Keratinocyte (primary cell): ENCODE measurements around the gene DGKQ. TPM values are rescaled to one million over a fixed set of nuclear protein-coding genes. Genes with fewer than 3 reads are reported as not detected.

ENCODE experiments used
- DNase-seq: peaks from one replicate; pipeline ENCODE4 v3.0.0-alpha.2; 2011; ENCODE audit warnings: low read depth, missing footprints, low spot score
- FAIRE-seq: peaks from 2 replicates; lab custom pipeline; 2011; peaks lifted over from hg19 to GRCh38; lab: Jason Lieb, UNC
- H2AFZ ChIP-seq: 2 replicates; pipeline ENCODE4 v1.6.0; 2012; ENCODE audit warnings: low read length, control low read depth, inconsistent platforms; ENCODE audit not compliant: control insufficient read depth
- H3K27ac ChIP-seq: 2 replicates; pipeline ENCODE4 v1.5.1; 2011; ENCODE audit warnings: low read length; ENCODE audit not compliant: control insufficient read depth, insufficient read depth
- H3K27me3 ChIP-seq: 3 replicates; pipeline ENCODE4 v1.6.0; 2011; ENCODE audit warnings: low read length; ENCODE audit not compliant: control insufficient read depth, insufficient read depth; ENCODE audit errors: extremely low read depth
- H3K36me3 ChIP-seq, 2 experiments: 2 replicates in 1 of 2; 3 replicates in 1 of 2; pipeline ENCODE4 v1.5.1; 2011; ENCODE audit warnings: low read length in 2 of 2, mild to moderate bottlenecking in 1 of 2; ENCODE audit not compliant: control insufficient read depth in 2 of 2, insufficient read depth in 2 of 2; ENCODE audit errors: extremely low read depth in 1 of 2
- H3K4me1 ChIP-seq: 3 replicates; pipeline ENCODE4 v1.5.1; 2011; ENCODE audit warnings: low read length; ENCODE audit not compliant: control insufficient read depth, insufficient read depth; ENCODE audit errors: extremely low read depth
- H3K4me2 ChIP-seq: 3 replicates; pipeline ENCODE4 v1.6.0; 2011; ENCODE audit warnings: low read depth, low read length; ENCODE audit not compliant: control insufficient read depth, insufficient read depth; ENCODE audit errors: extremely low read depth
- H3K4me3 ChIP-seq, 3 experiments: fragments of 200-600 bp in 1 of 3; sonication (generic) in 1 of 3; 2 replicates in 2 of 3; 3 replicates in 1 of 3; pipeline ENCODE4 v1.5.1; 2011 to 2016; ENCODE audit warnings: low read length in 3 of 3, mild to moderate bottlenecking in 3 of 3, control low read depth in 2 of 3, inconsistent platforms in 1 of 3, low read depth in 1 of 3, mixed read lengths in 1 of 3, mixed run types in 1 of 3, moderate library complexity in 1 of 3; ENCODE audit not compliant: control insufficient read depth in 2 of 3, insufficient read depth in 2 of 3; ENCODE audit errors: extremely low read depth in 1 of 3
- H3K79me2 ChIP-seq: 2 replicates; pipeline ENCODE4 v1.6.0; 2012; ENCODE audit warnings: low read length; ENCODE audit not compliant: control insufficient read depth, insufficient read depth
- H3K9ac ChIP-seq: 3 replicates; pipeline ENCODE4 v1.6.0; 2011; ENCODE audit warnings: low read length; ENCODE audit not compliant: control insufficient read depth, insufficient read depth; ENCODE audit errors: extremely low read depth
- H3K9me1 ChIP-seq: 3 replicates; pipeline ENCODE4 v1.6.0; 2011; ENCODE audit warnings: low read length; ENCODE audit not compliant: control insufficient read depth, insufficient read depth; ENCODE audit errors: extremely low read depth
- H3K9me3 ChIP-seq: 2 replicates; pipeline ENCODE4 v1.5.1; 2012; ENCODE audit warnings: low read depth, low read length; ENCODE audit not compliant: control insufficient read depth
- H4K20me1 ChIP-seq: 3 replicates; pipeline ENCODE4 v1.6.0; 2011; ENCODE audit warnings: low read length; ENCODE audit not compliant: control insufficient read depth, insufficient read depth; ENCODE audit errors: extremely low read depth
- EZH2 ChIP-seq: IDR thresholded peaks from one replicate; pipeline ENCODE4 v1.6.1; 2012; ENCODE audit warnings: inconsistent platforms, mild to moderate bottlenecking, low read length, moderate library complexity
- dilution Hi-C: fragments of 300-500 bp; cut with MboI; formaldehyde crosslinking; loops from one replicate; pipeline ENCODE4 v1.7.0; 2020; ENCODE audit warnings: low sequenced_read_pairs; ENCODE audit not compliant: extremely low pct_ligation_motif_present
- polyA plus RNA-seq, 5 experiments: library from polyadenylated mRNA; depleted of rRNA in 3 of 5; stranded (reverse) in 3 of 5; stranded (forward) in 1 of 5; unstranded in 1 of 5; fragments of >200 nt; gene quantifications; 1 replicate in 1 of 5; 2 replicates in 3 of 5; 3 replicates in 1 of 5; pipeline versions ENCODE4 v1.2.1 to v1.2.3, GENCODE V29; 2011 to 2012; ENCODE audit warnings: missing spikeins in 2 of 5, low read depth in 1 of 5, low replicate concordance in 1 of 5
- TF ChIP-seq, protein P1 (sequence below), 3 experiments: IDR thresholded peaks in 1 of 3; conservative IDR thresholded peaks in 1 of 3; optimal IDR thresholded peaks in 1 of 3; 2 replicates in 2 of 3; 3 replicates in 1 of 3; pipeline versions ENCODE3 to v1.5.1; 2011; ENCODE audit warnings: low read length in 3 of 3, mild to moderate bottlenecking in 3 of 3, moderate library complexity in 2 of 3, control low read depth in 1 of 3, inconsistent platforms in 1 of 3; ENCODE audit not compliant: insufficient read depth in 2 of 3; ENCODE audit errors: extremely low read depth in 1 of 3

The DGKQ gene
- polyA plus RNA-seq, 1 donor (not counting 4 experiments of a cell fraction or from before 2014, with no cell fraction given): 5.3 TPM

DNA sequence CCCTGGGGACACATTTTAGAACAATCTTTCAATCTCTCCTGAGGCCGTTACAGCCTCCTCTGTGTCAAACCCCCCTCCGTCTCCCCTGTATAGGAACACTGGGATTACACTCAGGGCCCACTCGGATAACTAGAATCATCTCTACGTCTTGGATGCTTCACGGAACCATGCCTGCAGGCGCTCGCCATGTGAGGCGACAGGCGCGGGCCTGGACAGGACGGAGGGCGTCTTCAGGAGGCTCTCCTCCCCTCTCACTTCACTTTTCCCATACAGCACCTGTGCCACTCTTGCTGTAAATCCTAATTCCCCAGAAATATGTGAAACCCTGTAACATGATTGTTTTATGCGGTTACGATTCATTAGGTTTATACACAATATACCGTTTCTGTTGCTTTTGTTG is 9.4 kb upstream of the DGKQ start:
- H3K27me3 ChIP-seq: no peaks in the 10 kb centered on the region
- H3K4me1 ChIP-seq: peaks cover 11% of the 10 kb centered on the region
- H2AFZ ChIP-seq: no peak overlapping the region
- H3K36me3 ChIP-seq: no peaks in the 10 kb centered on the region
- no peaks in the 10 kb centered on the region for H3K9me1 ChIP-seq
- H3K27ac ChIP-seq: no peak overlapping the region
- no peaks in the 10 kb centered on the region for H3K79me2 ChIP-seq
- DNase-seq: no peak
- dilution Hi-C loops: no loop called here
- no peak for FAIRE-seq
- H3K9me3 ChIP-seq: no peaks in the 10 kb centered on the region
- H3K4me2 ChIP-seq: no peak overlapping the region
- H3K9ac ChIP-seq: no peak overlapping the region
- no peak overlapping the region for H3K4me3 ChIP-seq
- no peaks in the 10 kb centered on the region for H4K20me1 ChIP-seq
- TF ChIP-seq, protein P1, sequence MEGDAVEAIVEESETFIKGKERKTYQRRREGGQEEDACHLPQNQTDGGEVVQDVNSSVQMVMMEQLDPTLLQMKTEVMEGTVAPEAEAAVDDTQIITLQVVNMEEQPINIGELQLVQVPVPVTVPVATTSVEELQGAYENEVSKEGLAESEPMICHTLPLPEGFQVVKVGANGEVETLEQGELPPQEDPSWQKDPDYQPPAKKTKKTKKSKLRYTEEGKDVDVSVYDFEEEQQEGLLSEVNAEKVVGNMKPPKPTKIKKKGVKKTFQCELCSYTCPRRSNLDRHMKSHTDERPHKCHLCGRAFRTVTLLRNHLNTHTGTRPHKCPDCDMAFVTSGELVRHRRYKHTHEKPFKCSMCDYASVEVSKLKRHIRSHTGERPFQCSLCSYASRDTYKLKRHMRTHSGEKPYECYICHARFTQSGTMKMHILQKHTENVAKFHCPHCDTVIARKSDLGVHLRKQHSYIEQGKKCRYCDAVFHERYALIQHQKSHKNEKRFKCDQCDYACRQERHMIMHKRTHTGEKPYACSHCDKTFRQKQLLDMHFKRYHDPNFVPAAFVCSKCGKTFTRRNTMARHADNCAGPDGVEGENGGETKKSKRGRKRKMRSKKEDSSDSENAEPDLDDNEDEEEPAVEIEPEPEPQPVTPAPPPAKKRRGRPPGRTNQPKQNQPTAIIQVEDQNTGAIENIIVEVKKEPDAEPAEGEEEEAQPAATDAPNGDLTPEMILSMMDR (optimal IDR thresholded peaks at IDR 0.05 in 1 of 3, IDR thresholded peaks at IDR 0.05 in 1 of 3, conservative IDR thresholded peaks at IDR 0.05 in 1 of 3; ENCODE audit: extremely low read depth in 1 of 3, insufficient read depth in 2 of 3, low read length in 3 of 3): no peak
- no peak for TF ChIP-seq EZH2

DNA sequence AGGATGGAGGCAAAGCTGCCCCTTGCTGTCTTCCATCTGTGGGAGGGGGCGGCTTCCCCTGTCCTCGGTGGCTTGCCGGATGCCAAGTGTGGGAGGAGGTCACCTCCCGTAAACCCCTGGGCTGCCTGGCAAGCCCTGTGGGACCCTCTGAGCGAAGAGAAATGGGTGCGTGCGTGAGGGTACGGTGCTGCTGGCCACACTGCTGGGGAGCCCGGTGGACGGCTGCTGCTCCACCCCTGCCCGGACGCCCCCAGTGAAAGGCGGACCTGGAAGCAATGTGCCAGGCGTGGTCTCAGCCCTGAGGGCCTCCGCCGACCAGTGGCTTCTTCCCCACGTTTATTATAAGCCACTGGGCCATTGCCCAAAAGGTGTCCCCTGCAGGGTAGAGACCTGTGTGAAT is 8.9 kb upstream of the DGKQ start:
- Histone ChIP-seq H3K4me1 (peaks cover 7% of the 10 kb centered on the region), H3K9me3 (no peaks in the 10 kb centered on the region), H3K4me2 (no peak overlapping the region), H3K9ac (no peak overlapping the region), H3K79me2 (no peaks in the 10 kb centered on the region), H2AFZ (no peak overlapping the region), H3K27ac (no peak overlapping the region), H3K27me3 (no peaks in the 10 kb centered on the region), H4K20me1 (no peaks in the 10 kb centered on the region), H3K4me3 (no peak overlapping the region), H3K36me3 (no peaks in the 10 kb centered on the region), H3K9me1 (no peaks in the 10 kb centered on the region)
- FAIRE-seq (no peak), DNase-seq (no peak)
- TF ChIP-seq EZH2: no peak
- TF ChIP-seq, protein P1 (optimal IDR thresholded peaks at IDR 0.05 in 1 of 3, IDR thresholded peaks at IDR 0.05 in 1 of 3, conservative IDR thresholded peaks at IDR 0.05 in 1 of 3; ENCODE audit: extremely low read depth in 1 of 3, insufficient read depth in 2 of 3, low read length in 3 of 3): no peak
- dilution Hi-C loops: no loop called here
